ENCODE data around the gene GPC5.

GRCh38 chr13:91464336-91464735 is 65.9 kb downstream of the GPC5 start:
- TF ChIP-seq POLR2A (IDR thresholded peaks at IDR 0.05), result no peak
- TF ChIP-seq, protein P1, sequence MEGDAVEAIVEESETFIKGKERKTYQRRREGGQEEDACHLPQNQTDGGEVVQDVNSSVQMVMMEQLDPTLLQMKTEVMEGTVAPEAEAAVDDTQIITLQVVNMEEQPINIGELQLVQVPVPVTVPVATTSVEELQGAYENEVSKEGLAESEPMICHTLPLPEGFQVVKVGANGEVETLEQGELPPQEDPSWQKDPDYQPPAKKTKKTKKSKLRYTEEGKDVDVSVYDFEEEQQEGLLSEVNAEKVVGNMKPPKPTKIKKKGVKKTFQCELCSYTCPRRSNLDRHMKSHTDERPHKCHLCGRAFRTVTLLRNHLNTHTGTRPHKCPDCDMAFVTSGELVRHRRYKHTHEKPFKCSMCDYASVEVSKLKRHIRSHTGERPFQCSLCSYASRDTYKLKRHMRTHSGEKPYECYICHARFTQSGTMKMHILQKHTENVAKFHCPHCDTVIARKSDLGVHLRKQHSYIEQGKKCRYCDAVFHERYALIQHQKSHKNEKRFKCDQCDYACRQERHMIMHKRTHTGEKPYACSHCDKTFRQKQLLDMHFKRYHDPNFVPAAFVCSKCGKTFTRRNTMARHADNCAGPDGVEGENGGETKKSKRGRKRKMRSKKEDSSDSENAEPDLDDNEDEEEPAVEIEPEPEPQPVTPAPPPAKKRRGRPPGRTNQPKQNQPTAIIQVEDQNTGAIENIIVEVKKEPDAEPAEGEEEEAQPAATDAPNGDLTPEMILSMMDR (IDR thresholded peaks at IDR 0.05), result no peak
